Liver (tissue), 3 donors: ENCODE results near the gene SCGN.

Source experiments
- ATF3 ChIP-seq: IDR thresholded peaks from 2 replicates; pipeline ENCODE4 v1.6.1; 2016; ENCODE audit warnings: antibody characterized with exemption
- CTCF ChIP-seq: fragments of 150-350 bp; IDR thresholded peaks from 2 replicates; pipeline ENCODE4 v1.5.1; 2017; ENCODE audit warnings: improper control_type of control experiment, low read depth, low read length; ENCODE audit not compliant: missing input control
- EGR1 ChIP-seq, 2 donors: IDR thresholded peaks; 2 replicates each; pipeline ENCODE4 v1.6.1; 2016 to 2018; ENCODE audit warnings: antibody characterized with exemption in 2 of 2, low read depth in 2 of 2
- GABPA ChIP-seq, 2 donors: IDR thresholded peaks in 1 of 2; conservative IDR thresholded peaks in 1 of 2; 2 replicates each; pipeline ENCODE4 v1.6.1; 2016; ENCODE audit warnings: antibody characterized with exemption in 2 of 2, mild to moderate bottlenecking in 1 of 2, moderate library complexity in 1 of 2
- HNF4A ChIP-seq, 2 donors: conservative IDR thresholded peaks; 2 replicates each; pipeline ENCODE4 v1.6.1; 2016; ENCODE audit warnings: antibody characterized with exemption in 2 of 2, mild to moderate bottlenecking in 2 of 2
- JUND ChIP-seq, 2 donors: IDR thresholded peaks; 2 replicates each; pipeline ENCODE4 v1.6.1; 2016; ENCODE audit warnings: antibody characterized with exemption in 2 of 2
- MAX ChIP-seq: IDR thresholded peaks from 2 replicates; pipeline ENCODE4 v1.6.1; 2016; ENCODE audit warnings: antibody characterized with exemption
- REST ChIP-seq: IDR thresholded peaks from 2 replicates; pipeline ENCODE4 v1.6.1; 2016; ENCODE audit warnings: antibody characterized with exemption, mild to moderate bottlenecking
- RXRA ChIP-seq, 2 donors: IDR thresholded peaks; 2 replicates each; pipeline ENCODE4 v1.6.1; 2017 to 2018; ENCODE audit warnings: antibody characterized with exemption in 2 of 2, mild to moderate bottlenecking in 1 of 2
- SP1 ChIP-seq: IDR thresholded peaks from 2 replicates; pipeline ENCODE4 v1.6.1; 2018; ENCODE audit warnings: antibody characterized with exemption, mild to moderate bottlenecking
- TAF1 ChIP-seq: conservative IDR thresholded peaks from 2 replicates; pipeline ENCODE4 v1.6.1; 2016; ENCODE audit warnings: antibody characterized with exemption, mild to moderate bottlenecking
- YY1 ChIP-seq: IDR thresholded peaks from 2 replicates; pipeline ENCODE4 v1.6.1; 2016; ENCODE audit warnings: antibody characterized with exemption, mild to moderate bottlenecking
- ZBTB33 ChIP-seq: IDR thresholded peaks from 2 replicates; pipeline ENCODE4 v1.6.1; 2016; ENCODE audit warnings: antibody characterized with exemption
- donor health status: healthy.
- donor health status: healthy.

- TF ChIP-seq GABPA (IDR thresholded peaks at IDR 0.05 in 1 of 2, conservative IDR thresholded peaks at IDR 0.05 in 1 of 2), result no peak
- TF ChIP-seq CTCF, result no peak
- TF ChIP-seq MAX, result no peak
- TF ChIP-seq REST, result no peak
- no peak for TF ChIP-seq JUND (IDR thresholded peaks at IDR 0.05)
- TF ChIP-seq ATF3, result no peak
- TF ChIP-seq EGR1 (IDR thresholded peaks at IDR 0.05; ENCODE audit: low read depth in 2 of 2), result no peak
- TF ChIP-seq YY1, result no peak
- no peak for TF ChIP-seq RXRA (IDR thresholded peaks at IDR 0.05)
- TF ChIP-seq SP1, result no peak
- TF ChIP-seq HNF4A (conservative IDR thresholded peaks at IDR 0.05), result no peak
- TF ChIP-seq ZBTB33, result no peak
- no peak for TF ChIP-seq TAF1
These were observed 9.9 kb upstream of the SCGN start for GRCh38 chr6:25641940-25642666.
